ENCODE measurements around the gene RPRD1A.

DNA sequence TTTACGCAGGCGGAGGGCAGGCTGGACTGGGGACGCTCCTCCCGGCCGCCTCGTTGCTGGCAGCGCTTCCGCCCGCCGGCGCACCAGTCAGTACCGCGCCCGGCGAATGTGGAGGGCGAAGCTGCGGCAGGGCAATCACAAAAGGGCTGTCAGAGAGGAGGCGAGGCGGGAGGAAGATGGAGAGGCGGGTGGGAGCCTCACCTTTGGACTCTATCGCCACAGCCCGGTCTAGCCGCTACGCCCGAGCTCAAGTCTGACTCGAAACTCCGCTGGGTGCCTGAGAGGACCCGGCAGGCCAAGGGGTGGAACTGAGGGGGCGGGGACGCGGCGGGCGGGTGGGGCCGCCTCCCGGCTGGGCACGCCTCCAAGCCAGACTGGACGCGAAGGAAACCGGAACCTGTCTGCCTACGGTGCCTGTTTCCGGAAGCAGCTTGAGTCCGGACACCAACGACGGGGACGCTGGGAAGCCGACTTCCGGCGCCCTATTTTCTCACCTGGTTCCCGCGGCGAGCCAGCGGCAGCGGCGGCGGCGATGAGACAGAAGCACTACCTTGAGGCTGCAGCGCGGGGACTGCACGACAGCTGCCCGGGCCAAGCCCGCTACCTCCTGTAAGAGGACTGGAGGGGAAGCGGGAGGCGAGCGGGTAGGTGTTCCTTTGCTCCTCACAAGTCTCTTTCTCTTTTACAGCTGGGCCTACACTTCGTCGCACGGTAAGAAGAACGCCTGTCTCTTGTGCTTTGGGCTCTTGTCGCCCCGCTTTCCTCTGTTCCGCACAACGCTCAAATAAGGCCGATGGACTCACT, 95.0 kb downstream of the RPRD1A start, which contains the start of gene RMP24:
- TF ChIP-seq POLR2A (IDR thresholded peaks at IDR 0.05; ENCODE audit: low read depth, low read length), result peak; percentile 92
- peak; percentile 79 for TF ChIP-seq POLR2AphosphoS5 (IDR thresholded peaks at IDR 0.05; ENCODE audit: low read depth, low read length)
- peak; percentile 80 for TF ChIP-seq TAF1 (IDR thresholded peaks at IDR 0.05; ENCODE audit: borderline replicate concordance, low read depth, low read length)
